Activated CD8-positive, alpha-beta memory T cell treated with anti-CD3 and anti-CD28 coated beads, Interleukin-2, amount 10 ng/mL, durations not matched to agents 7 days and 5 days (primary cell): ENCODE data around the gene CTBP2. TPM values are rescaled to one million over a fixed set of nuclear protein-coding genes. Genes with fewer than 3 reads are reported as not detected.
A peak's percentile ranks its signal among the peaks of the same experiment; 100 is the strongest.

ENCODE experiments used
- ATAC-seq: fragments of 150-1000 bp; cut with Tn5 transposase; one replicate; pipeline ENCODE4 v1.10.0; 2021; ENCODE audit warnings: moderate library complexity
- CTCF ChIA-PET: fragments of 350-600 bp; sonication (Branson Sonifier 250); formaldehyde crosslinking; loops from one replicate; lab custom pipeline; 2021; ENCODE audit warnings: antibody characterized with exemption; lab: Charles Lee
- DNase-seq: peaks from one replicate; pipeline ENCODE4 v3.0.0-alpha.2; 2020
- H3K27ac Mint-ChIP-seq: one replicate; pipeline ENCODE4 v1.8.0; 2021; ENCODE audit warnings: mild to moderate bottlenecking, mixed read lengths
- H3K27me3 Mint-ChIP-seq: one replicate; pipeline ENCODE4 v1.8.0; 2021; ENCODE audit warnings: mixed read lengths
- H3K36me3 Mint-ChIP-seq: one replicate; pipeline ENCODE4 v1.8.0; 2021; ENCODE audit warnings: mild to moderate bottlenecking, mixed read lengths
- H3K4me1 Mint-ChIP-seq: one replicate; pipeline ENCODE4 v1.8.0; 2021; ENCODE audit warnings: mixed read lengths
- H3K4me3 Mint-ChIP-seq: one replicate; pipeline ENCODE4 v1.8.0; 2021; ENCODE audit warnings: mild to moderate bottlenecking, moderate library complexity, mixed read lengths
- H3K9me3 Mint-ChIP-seq: one replicate; pipeline ENCODE4 v1.8.0; 2022; ENCODE audit warnings: low read depth, mixed read lengths
- total RNA-seq, 2 experiments: library from RNA; stranded (reverse); gene quantifications; one replicate each; pipeline ENCODE4 v1.2.3, GENCODE V29; 2021

The CTBP2 gene
- total RNA-seq, 2 experiments from 2014 or later = 0.61 to 0.82 TPM

GRCh38 chr10:125079091-125079600 is 81.2 kb downstream of the CTBP2 start:
- H3K27ac Mint-ChIP-seq = no peak overlapping the region
- CTCF ChIA-PET = no interaction called here
- no peak overlapping the region for H3K4me3 Mint-ChIP-seq
- no peaks in the 10 kb centered on the region for H3K4me1 Mint-ChIP-seq
- no peaks in the 10 kb centered on the region for H3K9me3 Mint-ChIP-seq
- ATAC-seq (no peak), DNase-seq (no peak)
- no peaks in the 10 kb centered on the region for H3K27me3 Mint-ChIP-seq
- no peaks in the 10 kb centered on the region for H3K36me3 Mint-ChIP-seq

DNA sequence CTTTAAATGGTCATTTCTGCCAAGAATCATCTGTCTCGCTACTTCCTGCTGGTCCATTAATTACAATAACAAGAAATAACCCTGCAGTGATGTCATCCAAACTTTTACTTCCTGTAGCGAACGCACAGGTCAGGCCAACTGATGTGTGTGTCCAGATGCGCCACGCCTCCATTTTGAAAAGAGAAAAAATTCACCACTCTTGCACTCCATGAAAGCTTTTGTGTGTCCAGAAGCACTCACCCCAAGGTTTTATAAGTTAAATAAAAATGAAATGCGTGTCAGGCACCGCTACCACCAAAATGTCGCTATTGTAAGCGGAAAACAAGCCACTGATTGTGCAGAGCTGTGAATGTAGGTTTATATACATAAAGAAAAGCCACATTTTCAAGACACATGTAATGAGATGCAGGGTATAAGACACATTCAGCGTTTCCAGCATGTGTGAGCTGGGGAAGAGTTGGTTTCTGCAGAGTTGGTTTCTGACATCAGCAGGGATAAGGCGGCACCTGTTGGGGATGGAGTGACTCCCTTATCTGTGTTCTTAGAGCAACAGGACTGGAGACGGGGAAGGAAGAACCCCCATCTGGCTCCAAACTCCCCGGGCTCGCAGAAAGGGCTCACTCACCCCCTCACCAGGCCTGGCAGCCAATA is 83.3 kb downstream of the CTBP2 start:
- Mint-ChIP-seq H3K4me3 (no peak overlapping the region), H3K9me3 (no peaks in the 10 kb centered on the region), H3K27ac (no peak overlapping the region), H3K4me1 (no peaks in the 10 kb centered on the region), H3K36me3 (no peaks in the 10 kb centered on the region), H3K27me3 (peaks cover 2% of the 10 kb centered on the region)
- DNase-seq (no peak), ATAC-seq (no peak)
- CTCF ChIA-PET = no interaction called here

- Mint-ChIP-seq H3K27ac (no peak overlapping the region), H3K4me1 (no peaks in the 10 kb centered on the region), H3K9me3 (no peaks in the 10 kb centered on the region), H3K4me3 (no peak overlapping the region), H3K27me3 (peaks cover 2% of the 10 kb centered on the region), H3K36me3 (no peaks in the 10 kb centered on the region)
- CTCF ChIA-PET = no interaction called here
- DNase-seq (no peak), ATAC-seq (no peak)
Observed at GRCh38 chr10:125076121-125076825, 84.1 kb downstream of the CTBP2 start.

GRCh38 chr10:125073996-125074395 is 86.4 kb downstream of the CTBP2 start:
- CTCF ChIA-PET = no interaction called here
- DNase-seq = no peak
- peaks cover 5% of the 10 kb centered on the region for H3K27me3 Mint-ChIP-seq
- no peak overlapping the region for H3K4me3 Mint-ChIP-seq
- H3K4me1 Mint-ChIP-seq = no peaks in the 10 kb centered on the region
- H3K9me3 Mint-ChIP-seq = no peaks in the 10 kb centered on the region
- no peak for ATAC-seq
- no peak overlapping the region for H3K27ac Mint-ChIP-seq
- no peaks in the 10 kb centered on the region for H3K36me3 Mint-ChIP-seq

DNA sequence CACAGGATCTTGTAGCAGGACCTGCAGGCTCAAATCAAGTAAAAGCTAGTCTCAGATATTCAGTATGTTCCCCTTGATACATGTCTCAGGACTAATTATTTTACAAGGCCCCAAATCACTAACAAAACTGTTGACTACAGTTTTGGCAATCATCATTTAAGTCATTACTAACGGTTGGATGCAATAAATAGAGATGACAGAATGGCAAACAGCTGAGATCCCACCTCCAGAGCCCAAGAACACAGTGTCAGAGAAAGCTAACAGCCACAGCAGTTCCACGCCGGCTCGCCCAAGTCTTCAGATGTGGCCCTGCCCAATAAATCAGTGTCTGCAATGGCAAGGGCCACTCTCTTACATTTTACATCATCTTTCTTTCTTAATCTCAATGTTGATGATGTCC is 87.6 kb downstream of the CTBP2 start:
- no peaks in the 10 kb centered on the region for H3K4me1 Mint-ChIP-seq
- H3K27ac Mint-ChIP-seq = no peak overlapping the region
- CTCF ChIA-PET = interaction anchor here (0.7 kb wide), 2 partner anchors 528 to 1887 kb away, joined by 3 to 5 read pairs; no protein-coding TSS in a partner anchor
- no peak overlapping the region for H3K4me3 Mint-ChIP-seq
- peaks cover 12% of the 10 kb centered on the region for H3K27me3 Mint-ChIP-seq
- no peaks in the 10 kb centered on the region for H3K9me3 Mint-ChIP-seq
- no peak for DNase-seq
- ATAC-seq = no peak
- no peaks in the 10 kb centered on the region for H3K36me3 Mint-ChIP-seq

GRCh38 chr10:125071008-125071407 is 89.4 kb downstream of the CTBP2 start:
- CTCF ChIA-PET = no interaction called here
- ATAC-seq = no peak
- no peak overlapping the region for H3K4me3 Mint-ChIP-seq
- no peaks in the 10 kb centered on the region for H3K4me1 Mint-ChIP-seq
- peaks cover 23% of the 10 kb centered on the region for H3K27me3 Mint-ChIP-seq
- H3K36me3 Mint-ChIP-seq = no peaks in the 10 kb centered on the region
- DNase-seq = no peak
- H3K9me3 Mint-ChIP-seq = no peaks in the 10 kb centered on the region
- no peak overlapping the region for H3K27ac Mint-ChIP-seq

DNA sequence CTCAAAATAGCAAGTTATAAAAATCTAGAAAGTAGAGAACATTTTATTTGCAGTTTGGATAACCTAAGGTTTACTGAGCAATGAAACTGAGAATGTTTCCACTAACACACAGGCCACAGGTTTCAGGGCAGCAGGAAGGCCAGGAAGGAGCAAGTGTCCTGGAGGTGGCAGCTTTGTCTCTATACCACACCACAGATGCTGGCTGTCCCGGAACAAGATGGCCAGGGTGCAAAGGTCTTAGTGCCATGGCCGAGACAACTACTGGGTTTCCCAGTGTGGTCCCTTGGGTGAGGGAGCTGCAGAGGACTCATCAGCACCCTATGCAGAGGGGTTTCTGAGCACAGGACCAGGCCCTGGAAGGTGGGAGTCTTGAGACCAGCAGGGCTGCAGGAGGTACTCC is 92.0 kb downstream of the CTBP2 start:
- no peak overlapping the region for H3K27ac Mint-ChIP-seq
- H3K9me3 Mint-ChIP-seq = no peaks in the 10 kb centered on the region
- CTCF ChIA-PET = no interaction called here
- no peak for DNase-seq
- peaks cover 42% of the 10 kb centered on the region for H3K27me3 Mint-ChIP-seq
- no peak overlapping the region for H3K4me3 Mint-ChIP-seq
- H3K4me1 Mint-ChIP-seq = peaks cover 15% of the 10 kb centered on the region
- ATAC-seq = no peak
- H3K36me3 Mint-ChIP-seq = no peaks in the 10 kb centered on the region

- H3K4me3 Mint-ChIP-seq = no peak overlapping the region
- H3K4me1 Mint-ChIP-seq = peaks cover 15% of the 10 kb centered on the region
- no peaks in the 10 kb centered on the region for H3K9me3 Mint-ChIP-seq
- CTCF ChIA-PET = no interaction called here
- no peaks in the 10 kb centered on the region for H3K36me3 Mint-ChIP-seq
- DNase-seq (no peak), ATAC-seq (no peak)
- no peak overlapping the region for H3K27ac Mint-ChIP-seq
- H3K27me3 Mint-ChIP-seq = peaks cover 47% of the 10 kb centered on the region
Observed at GRCh38 chr10:125067764-125068163, 92.6 kb downstream of the CTBP2 start.

DNA sequence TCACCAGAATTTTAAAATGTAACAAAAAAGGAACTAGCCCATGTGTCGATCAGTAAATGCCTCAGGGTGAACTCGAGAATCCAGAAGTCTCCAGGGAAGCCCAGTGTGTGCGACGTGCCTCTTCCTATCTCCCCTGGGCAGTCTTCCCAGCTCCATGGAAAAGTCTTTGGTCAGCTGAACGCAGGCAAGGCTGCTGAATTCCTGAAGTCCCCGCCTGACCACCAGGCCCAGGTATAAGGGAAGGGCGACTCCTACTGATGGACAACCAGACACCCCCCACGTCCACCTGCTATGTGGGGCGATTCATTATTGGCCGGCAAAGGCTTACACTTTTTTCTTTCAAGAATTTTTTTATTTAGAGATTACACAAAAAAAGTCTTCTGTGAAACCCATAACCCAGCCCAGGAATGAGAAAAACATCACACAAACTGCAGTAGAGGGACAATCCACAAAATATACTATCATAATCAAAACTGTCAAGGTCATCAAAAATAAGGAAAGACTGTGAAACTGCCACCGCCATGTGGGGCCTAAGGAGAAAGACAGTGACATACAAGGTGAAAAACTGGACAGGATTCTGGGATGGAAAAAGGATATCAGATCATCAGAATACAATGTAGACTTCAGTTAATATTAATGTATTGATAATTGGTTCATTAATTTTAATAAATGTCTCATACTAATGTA is 93.5 kb downstream of the CTBP2 start:
- H3K4me1 Mint-ChIP-seq = peaks cover 15% of the 10 kb centered on the region
- peaks cover 52% of the 10 kb centered on the region for H3K27me3 Mint-ChIP-seq
- no peak overlapping the region for H3K4me3 Mint-ChIP-seq
- CTCF ChIA-PET = no interaction called here
- no peak overlapping the region for H3K27ac Mint-ChIP-seq
- ATAC-seq (no peak), DNase-seq (no peak)
- H3K36me3 Mint-ChIP-seq = no peaks in the 10 kb centered on the region
- no peaks in the 10 kb centered on the region for H3K9me3 Mint-ChIP-seq

DNA sequence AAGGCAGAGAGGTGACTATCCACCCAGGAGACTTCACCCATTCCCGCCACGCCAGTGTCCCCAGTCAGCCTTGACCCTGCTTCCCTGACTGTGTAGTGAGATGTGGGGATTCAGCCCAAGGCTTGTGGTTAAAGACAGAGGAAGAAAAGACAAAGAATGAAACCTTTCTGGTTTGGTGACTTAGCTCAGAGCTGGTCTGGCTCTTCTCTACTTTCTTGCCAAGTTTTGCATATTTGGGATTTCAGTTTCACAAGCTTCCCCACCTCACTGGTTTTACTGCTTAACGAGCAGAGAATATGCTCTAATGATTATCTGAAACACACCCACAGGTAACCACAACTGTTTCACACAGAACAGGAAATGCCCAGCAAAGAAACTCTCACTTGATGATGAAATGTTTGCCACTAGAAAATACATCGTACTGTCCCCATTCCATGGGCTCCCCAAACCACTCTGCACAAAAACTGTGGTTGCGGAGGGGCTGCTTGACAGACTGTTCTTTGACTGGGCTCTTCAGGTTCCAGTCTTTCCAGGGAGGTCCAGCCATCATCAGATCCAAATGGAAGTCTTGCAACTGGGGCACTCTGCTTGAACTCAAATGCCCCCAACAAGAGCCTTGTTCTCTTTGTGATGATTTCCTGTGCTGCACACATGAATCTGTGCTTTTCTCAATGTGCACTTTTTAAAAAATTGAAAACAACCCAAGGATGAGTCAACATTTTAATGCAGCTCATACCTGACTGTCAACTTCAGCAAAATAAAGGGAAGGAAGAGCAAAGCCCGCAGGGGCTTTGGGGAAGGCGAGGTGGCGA is 95.5 kb downstream of the CTBP2 start:
- H3K4me1 Mint-ChIP-seq = peaks cover 15% of the 10 kb centered on the region
- CTCF ChIA-PET = interaction anchor here (1.7 kb wide), 1 partner anchor 17 kb away, joined by 4 read pairs; no protein-coding TSS in a partner anchor
- ATAC-seq (peak; percentile 68), DNase-seq (peak; percentile 46)
- H3K4me3 Mint-ChIP-seq = no peak overlapping the region
- peaks cover 68% of the 10 kb centered on the region for H3K27me3 Mint-ChIP-seq
- H3K36me3 Mint-ChIP-seq = no peaks in the 10 kb centered on the region
- no peaks in the 10 kb centered on the region for H3K9me3 Mint-ChIP-seq
- H3K27ac Mint-ChIP-seq = peak overlapping the region; percentile 31

- H3K4me1 Mint-ChIP-seq = peaks cover 15% of the 10 kb centered on the region
- H3K27me3 Mint-ChIP-seq = peaks cover 77% of the 10 kb centered on the region
- H3K36me3 Mint-ChIP-seq = no peaks in the 10 kb centered on the region
- no peak overlapping the region for H3K4me3 Mint-ChIP-seq
- CTCF ChIA-PET = interaction anchor here (1.6 kb wide), 3 partner anchors 16 to 71 kb away, joined by 4 to 6 read pairs (median 5); no protein-coding TSS in a partner anchor
- no peak overlapping the region for H3K27ac Mint-ChIP-seq
- no peak for ATAC-seq
- H3K9me3 Mint-ChIP-seq = no peaks in the 10 kb centered on the region
- DNase-seq = no peak
Observed at GRCh38 chr10:125063256-125063925, 97.0 kb downstream of the CTBP2 start.

DNA sequence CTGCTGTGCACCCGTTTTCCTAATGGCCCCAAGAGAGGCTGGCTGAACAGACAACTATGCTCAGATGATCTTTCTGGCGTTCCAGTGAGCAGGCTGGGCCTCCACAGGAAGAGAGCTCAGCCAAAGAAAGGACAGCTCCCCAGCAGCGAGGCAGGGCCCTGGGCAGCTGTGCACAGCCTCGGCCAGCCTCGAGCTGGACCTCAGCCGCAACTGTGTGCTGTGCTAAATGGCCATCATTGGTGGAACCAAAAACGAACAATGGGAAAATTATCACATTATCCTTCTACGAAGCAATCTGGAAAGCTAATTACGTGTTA is 97.5 kb downstream of the CTBP2 start:
- Mint-ChIP-seq H3K27me3 (peaks cover 79% of the 10 kb centered on the region), H3K4me3 (no peak overlapping the region)

More for the DNA sequence above, 97.5 kb downstream of the CTBP2 start:
- Mint-ChIP-seq H3K9me3 (no peaks in the 10 kb centered on the region), H3K4me1 (peaks cover 15% of the 10 kb centered on the region), H3K27ac (no peak overlapping the region), H3K36me3 (no peaks in the 10 kb centered on the region)
- CTCF ChIA-PET = interaction anchor here (1.6 kb wide), 3 partner anchors 15 to 70 kb away, joined by 4 to 6 read pairs (median 5); no protein-coding TSS in a partner anchor
- ATAC-seq (no peak), DNase-seq (no peak)
